Transverse colon (tissue), 4 donors: ENCODE results near the gene CCN5. TPM values are rescaled to one million over a fixed set of nuclear protein-coding genes. Genes with fewer than 3 reads are reported as not detected.

ENCODE experiments used
- DNase-seq: peaks from one replicate; pipeline ENCODE4 v3.0.0-alpha.2; 2019
- H3K27ac ChIP-seq, 4 donors: fragments of 200-600 bp; sonication (generic); 2 replicates each; pipeline ENCODE4 v1.5.1; 2016 to 2018; ENCODE audit warnings: inconsistent platforms in 4 of 4
- H3K27me3 ChIP-seq: fragments of 200-600 bp; sonication (generic); 2 replicates; pipeline ENCODE4 v1.5.1; 2017; ENCODE audit warnings: inconsistent platforms
- H3K36me3 ChIP-seq, 4 donors: fragments of 200-600 bp; sonication (generic); 2 replicates each; pipeline ENCODE4 v1.5.1; 2017 to 2019; ENCODE audit warnings: inconsistent platforms in 4 of 4
- H3K4me1 ChIP-seq, 4 donors: fragments of 200-600 bp; sonication (generic); 2 replicates each; pipeline ENCODE4 v1.5.1; 2017 to 2020; ENCODE audit warnings: inconsistent platforms in 4 of 4
- H3K4me3 ChIP-seq, 4 donors: fragments of 200-600 bp; sonication (generic); 1 replicate in 1 of 4; 2 replicates in 3 of 4; pipeline versions ENCODE4 v1.5.1 to v1.6.1; 2017 to 2019; ENCODE audit warnings: inconsistent platforms in 4 of 4
- H3K9me3 ChIP-seq, 2 donors: fragments of 200-600 bp; sonication (generic); 2 replicates each; pipeline ENCODE4 v1.5.1; 2017 to 2019; ENCODE audit warnings: inconsistent platforms in 2 of 2
- CTCF ChIP-seq, 5 experiments: fragments of 200-600 bp in 3 of 5; fragments of 450-650 bp in 2 of 5; sonication (generic) in 3 of 5; IDR thresholded peaks; 1 replicate in 2 of 5; 2 replicates in 3 of 5; pipeline ENCODE4 v1.5.1; 2016 to 2017; ENCODE audit warnings: antibody characterized with exemption in 5 of 5, inconsistent platforms in 3 of 5, mild to moderate bottlenecking in 2 of 5, moderate library complexity in 1 of 5
- EP300 ChIP-seq: sonication (generic); formaldehyde crosslinking; IDR thresholded peaks from one replicate; pipeline ENCODE4 v1.6.1; 2017; ENCODE audit warnings: antibody characterized with exemption, low read depth
- POLR2A ChIP-seq: fragments of 450-650 bp; IDR thresholded peaks from one replicate; pipeline ENCODE4 v1.6.1; 2016; ENCODE audit warnings: antibody characterized with exemption, mild to moderate bottlenecking, moderate library complexity
- POLR2AphosphoS5 ChIP-seq, 3 donors: sonication (generic); formaldehyde crosslinking; IDR thresholded peaks; one replicate each; pipeline ENCODE4 v1.6.1; 2016; ENCODE audit warnings: antibody characterized with exemption in 3 of 3
- WGBS, 2 donors: methylation state at CpG; one replicate each; pipeline ENCODE4 v1.1.5; 2018; ENCODE audit warnings: low coverage in 1 of 2; 5-methylcytosine and 5-hydroxymethylcytosine counted together
- in situ Hi-C, 4 donors: fragments of 200-750 bp; cut with MboI; loops; one replicate each; pipeline versions ENCODE4 v1.15.0 to v1.15.1; 2017; ENCODE audit warnings: low sequenced_read_pairs in 3 of 4, low pct_ligation_motif_present in 1 of 4, low pct_unique_long_range_greater_than_20kb in 1 of 4
- intact Hi-C: fragments of 100-400 bp; cut with DNase I; formaldehyde crosslinking; loops from one replicate; pipeline ENCODE4 v1.15.1; 2023; ENCODE audit warnings: low total_unique reads
- total RNA-seq, 4 donors: library from RNA; depleted of rRNA; stranded (reverse); fragments of >200 nt; gene quantifications; one replicate each; pipeline ENCODE4 v1.1.0, GENCODE V29; 2016

CCN5 gene
- total RNA-seq, 4 donors from 2014 or later: 9.5 to 20.6 (median 15.9) TPM

- WGBS, 2 donors: 58 to 63% methylated on average over 4 to 10 of the region's 10 CpGs
- peak; percentile 56 for DNase-seq
- TF ChIP-seq POLR2A (no peak), CTCF (IDR thresholded peaks at IDR 0.05) (peak; percentile 28 to 66 (median 42))
- Histone ChIP-seq H3K27ac (no peak overlapping the region), H3K9me3 (no peaks in the 10 kb centered on the region), H3K4me1 (peaks cover 0 to 9% (median 0%) of the 10 kb centered on the region in 4 donors), H3K27me3 (no peaks in the 10 kb centered on the region), H3K4me3 (no peak overlapping the region), H3K36me3 (no peaks in the 10 kb centered on the region)
- in situ Hi-C loops (loop anchor here in 3 of 4 donors (5.0 to 25.0 kb wide), 4 partner anchors 54 to 184 kb away; no protein-coding TSS in a partner anchor), intact Hi-C loops (loop anchor here (2.0 kb wide), 1 partner anchor 49 kb away; no protein-coding TSS in a partner anchor)
Observed at GRCh38 chr20:44683263-44684046, 31.7 kb upstream of the CCN5 start.

- peak; percentile 45 for DNase-seq
- intact Hi-C loops (no loop called here), in situ Hi-C loops (loop anchor here in 3 of 4 donors (5.0 to 25.0 kb wide), 4 partner anchors 53 to 183 kb away; no protein-coding TSS in a partner anchor)
- 77 to 83% methylated on average over 2 to 6 of the region's 6 CpGs for WGBS, 2 donors
- Histone ChIP-seq H3K9me3 (no peaks in the 10 kb centered on the region), H3K36me3 (no peaks in the 10 kb centered on the region), H3K27ac (no peak overlapping the region), H3K27me3 (no peaks in the 10 kb centered on the region), H3K4me3 (no peak overlapping the region), H3K4me1 (peaks cover 0 to 9% (median 0%) of the 10 kb centered on the region in 4 donors)
- TF ChIP-seq CTCF (IDR thresholded peaks at IDR 0.05) (no peak), POLR2AphosphoS5 (IDR thresholded peaks at IDR 0.05) (no peak), POLR2A (no peak), EP300 (no peak)
Observed at GRCh38 chr20:44684047-44684967, 30.9 kb upstream of the CCN5 start.

- TF ChIP-seq CTCF (IDR thresholded peaks at IDR 0.05) (no peak), POLR2A (no peak), POLR2AphosphoS5 (IDR thresholded peaks at IDR 0.05) (no peak), EP300 (no peak)
- H3K27ac ChIP-seq: no peak overlapping the region
- peaks cover 0 to 9% (median 0%) of the 10 kb centered on the region in 4 donors for H3K4me1 ChIP-seq
- intact Hi-C loops: loop anchor here (5.0 kb wide), 1 partner anchor 180 kb away; no protein-coding TSS in a partner anchor
- in situ Hi-C loops: loop anchor here (5.0 to 25.0 kb wide), 4 partner anchors 45 to 180 kb away; no protein-coding TSS in a partner anchor
- H3K9me3 ChIP-seq: no peaks in the 10 kb centered on the region
- no peak for DNase-seq
- no peak overlapping the region for H3K4me3 ChIP-seq
- WGBS, 2 donors: 83 to 94% methylated on average over 4 of the region's 4 CpGs
- no peaks in the 10 kb centered on the region for H3K36me3 ChIP-seq
- H3K27me3 ChIP-seq: no peaks in the 10 kb centered on the region
Observed at GRCh38 chr20:44686934-44687333, 28.2 kb upstream of the CCN5 start.
